HepG2 (cell line): ENCODE results near the gene HIBADH. TPM values are rescaled to one million over a fixed set of nuclear protein-coding genes. Genes with fewer than 3 reads are reported as not detected.

Experiments
- KDM5B ChIP-seq: sonication (generic); formaldehyde crosslinking; IDR thresholded peaks from 2 replicates; pipeline ENCODE4 v1.4.0; 2020; ENCODE audit warnings: missing genetic modification reagents, mild to moderate bottlenecking, borderline replicate concordance
- PBX2 ChIP-seq: IDR thresholded peaks from 2 replicates; pipeline ENCODE4 v1.6.1; 2016; ENCODE audit warnings: control low read depth
- PHF5A ChIP-seq: IDR thresholded peaks from one replicate; pipeline ENCODE4 v1.6.1; 2018; ENCODE audit warnings: low read depth, missing genetic modification reagents; ENCODE audit not compliant: unreplicated experiment
- TFDP1 ChIP-seq: IDR thresholded peaks from 2 replicates; pipeline ENCODE4 v1.6.1; 2016; ENCODE audit warnings: missing compliant biosample characterization, missing genetic modification reagents, borderline replicate concordance
- ZKSCAN5 ChIP-seq: sonication (generic); formaldehyde crosslinking; IDR thresholded peaks from 2 replicates; pipeline ENCODE4 v1.5.1; 2020; ENCODE audit warnings: mild to moderate bottlenecking, missing genetic modification reagents
- ZNF281 ChIP-seq: sonication (generic); formaldehyde crosslinking; IDR thresholded peaks from 2 replicates; pipeline ENCODE4 v1.4.0; 2020; ENCODE audit warnings: missing genetic modification reagents, borderline replicate concordance
- ZNF570 ChIP-seq: sonication (generic); formaldehyde crosslinking; IDR thresholded peaks from 2 replicates; pipeline ENCODE4 v1.4.0; 2020; ENCODE audit warnings: mild to moderate bottlenecking, missing genetic modification reagents, borderline replicate concordance
- ZNF776 ChIP-seq: sonication (generic); formaldehyde crosslinking; IDR thresholded peaks from 2 replicates; pipeline ENCODE4 v1.4.0; 2020; ENCODE audit warnings: mild to moderate bottlenecking, missing genetic modification reagents
- polyA plus RNA-seq, 8 experiments: library from polyadenylated mRNA; depleted of rRNA in 3 of 8; stranded (reverse) in 7 of 8; unstranded in 1 of 8; fragments of >200 nt; fragmentation: Illumina TruSeq in 4 of 8; extraction: Trizol in 4 of 8; gene quantifications; 2 replicates each; pipeline versions ENCODE4 v1.2.1 to v1.2.3, GENCODE V29; 2011 to 2016; ENCODE audit warnings: low read depth in 4 of 8, missing spikeins in 1 of 8, mixed read lengths in 1 of 8; ENCODE audit not compliant: insufficient read depth in 1 of 8
- total RNA-seq, 5 experiments: library from RNA; depleted of rRNA; stranded (reverse); fragments of >200 nt; fragmentation: Illumina TruSeq; extraction: Trizol; gene quantifications; 2 replicates each; pipeline ENCODE4 v1.2.3, GENCODE V29; 2016; ENCODE audit warnings: low read depth in 1 of 5

HIBADH gene
- total and polyA plus RNA-seq, 2 of the 13 experiments (the other 11 are each of a cell fraction or from before 2014, with no cell fraction given), result 49.9 to 59.5 TPM

GRCh38 chr7:27699751-27700150, 37.1 kb upstream of the HIBADH start (continued):
- TF ChIP-seq ZNF281, result no peak
- TF ChIP-seq ZKSCAN5 (CRISPR knock-in tag), result no peak
- TF ChIP-seq ZNF570 (CRISPR knock-in tag), result no peak
- no peak for TF ChIP-seq PHF5A (CRISPR knock-in tag)
- no peak for TF ChIP-seq KDM5B
- no peak for TF ChIP-seq PBX2 (CRISPR knock-in tag)
- no peak for TF ChIP-seq TFDP1 (CRISPR knock-in tag)
- TF ChIP-seq ZNF776 (CRISPR knock-in tag), result no peak
